ENCODE measurements around the gene PGAM5.
A peak's percentile ranks its signal among the peaks of the same experiment; 100 is the strongest.
"Not testable (repeated sequence)": the region's sequence is repeated elsewhere in the genome, so short reads cannot be mapped to it uniquely, and the experiment has no call there.

The PGAM5 gene

GRCh38 chr12:132689227-132689626, 21.4 kb upstream of the PGAM5 start:
- DNase-seq (ENCODE audit: low spot score): no peak

DNA sequence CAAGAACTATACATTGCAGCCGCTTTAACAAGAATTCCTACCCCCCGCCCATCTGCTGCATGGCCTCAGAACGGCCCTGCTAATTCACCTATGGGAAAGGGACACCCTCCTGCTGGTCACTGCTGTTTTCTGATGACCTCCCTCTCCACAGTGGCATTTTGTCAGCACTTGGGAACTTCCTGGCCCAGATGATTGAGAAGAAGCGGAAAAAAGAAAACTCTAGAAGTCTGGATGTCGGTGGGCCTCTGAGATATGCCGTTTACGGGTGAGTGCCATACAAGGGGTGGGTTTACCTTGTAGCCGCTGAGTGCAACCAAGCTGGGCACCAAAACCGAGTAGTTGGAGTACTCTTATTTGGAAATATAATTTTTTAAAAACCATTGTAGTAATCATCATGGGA, 20.5 kb upstream of the PGAM5 start:
- DNase-seq (ENCODE audit: low spot score): no peak

- not testable (repeated sequence) for DNase-seq (ENCODE audit: low spot score)
These were observed 18.6 kb upstream of the PGAM5 start for GRCh38 chr12:132692030-132692429.

- DNase-seq (ENCODE audit: low spot score): not testable (repeated sequence)
These were observed 15.8 kb upstream of the PGAM5 start for GRCh38 chr12:132694888-132695287.

- DNase-seq (ENCODE audit: low spot score): no peak
These were observed 15.2 kb upstream of the PGAM5 start for GRCh38 chr12:132695431-132695830.

GRCh38 chr12:132698341-132698740, 12.3 kb upstream of the PGAM5 start:
- DNase-seq (ENCODE audit: low spot score): no peak

DNA sequence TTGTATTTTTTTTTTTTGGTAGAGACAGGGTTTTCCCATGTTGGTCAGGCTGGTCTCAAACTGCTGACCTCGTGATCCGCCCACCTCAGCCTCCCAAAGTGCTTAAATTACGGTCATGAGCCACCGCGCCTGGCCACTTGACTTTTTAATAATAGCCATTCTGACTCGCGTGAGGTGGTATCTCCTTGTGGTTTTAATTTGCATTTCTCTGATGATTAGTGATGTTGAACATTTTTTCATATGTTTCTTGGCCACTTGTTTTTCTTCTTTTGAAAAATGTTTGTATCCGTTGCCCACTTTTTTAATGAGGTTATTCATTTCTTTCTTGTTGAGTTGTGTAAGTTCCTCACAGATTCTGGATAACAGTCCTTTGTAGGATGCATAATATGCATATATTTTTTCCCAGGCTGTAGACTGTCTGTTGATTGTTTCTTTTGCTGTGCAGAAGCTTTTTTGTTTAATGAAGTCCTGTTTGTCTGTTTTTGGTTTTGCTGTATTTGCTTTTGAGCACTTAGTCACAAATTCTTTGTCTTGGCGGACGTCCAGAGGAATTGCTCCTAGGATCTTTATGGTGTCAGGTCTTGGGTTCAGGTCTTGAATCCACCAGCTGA, 10.3 kb upstream of the PGAM5 start:
- peak; percentile 66 for DNase-seq (ENCODE audit: low spot score)

- no peak for DNase-seq (ENCODE audit: low spot score)
These were observed 8.0 kb upstream of the PGAM5 start for GRCh38 chr12:132702640-132703039.

DNA sequence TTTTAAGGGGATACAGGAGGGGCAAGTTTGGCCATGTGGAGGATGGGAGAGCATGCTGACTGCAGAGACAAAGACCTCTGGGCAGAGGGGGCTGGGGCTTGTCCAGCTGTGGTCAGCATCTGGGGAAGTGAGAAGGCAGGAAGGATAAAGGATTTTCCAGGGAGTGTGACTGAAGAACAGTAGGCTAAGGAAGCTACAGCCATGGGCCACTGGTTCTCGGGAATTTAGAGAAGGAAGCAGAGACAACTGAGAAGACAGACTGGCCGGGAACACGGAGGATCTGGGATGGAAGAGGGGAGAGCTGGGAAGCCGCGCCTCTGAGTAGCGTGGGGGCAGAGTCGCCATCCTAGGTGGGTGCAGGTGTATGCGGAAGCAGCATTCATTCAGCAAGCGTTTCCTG, 7.0 kb upstream of the PGAM5 start:
- no peak for DNase-seq (ENCODE audit: low spot score)

GRCh38 chr12:132707241-132707640, 3.4 kb upstream of the PGAM5 start:
- no peak for DNase-seq (ENCODE audit: low spot score)

DNA sequence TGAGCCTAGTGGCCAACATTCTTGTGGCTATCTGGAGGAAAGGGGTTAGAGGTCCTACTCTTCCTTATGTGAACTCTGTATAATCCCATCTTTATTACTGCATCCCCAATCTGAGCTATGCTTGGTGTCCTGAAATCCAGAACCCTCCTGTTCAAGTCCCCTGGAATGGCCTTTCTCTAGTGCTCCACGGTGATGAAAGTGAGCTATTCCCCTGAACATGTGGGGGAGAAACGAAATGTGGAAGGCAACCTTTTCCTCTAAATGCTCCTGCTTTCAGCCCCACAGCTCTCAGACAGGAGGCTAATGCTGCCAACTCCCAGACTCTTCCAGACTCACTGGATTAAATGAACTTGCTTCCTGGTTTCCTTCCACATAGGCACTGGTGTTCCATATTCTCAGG, 2.5 kb upstream of the PGAM5 start:
- DNase-seq (ENCODE audit: low spot score): no peak

DNA sequence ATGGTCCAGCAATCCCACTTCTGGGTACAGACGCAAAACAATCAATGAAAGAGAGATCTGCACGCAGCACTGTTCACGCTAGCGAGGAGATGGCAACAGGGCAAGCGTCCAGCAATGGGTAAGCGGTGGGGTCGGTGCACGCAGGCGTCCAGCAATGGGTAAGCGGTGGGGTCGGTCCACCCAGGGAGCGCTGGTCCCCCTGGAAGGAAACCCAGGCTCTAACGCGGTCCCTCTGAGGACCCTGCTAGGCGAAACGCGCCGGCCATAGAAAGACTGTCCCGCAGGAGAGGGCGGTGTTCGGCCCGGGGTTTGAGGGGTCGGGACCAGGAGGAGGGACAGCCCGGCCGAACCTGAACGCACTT, 618 bp upstream of the PGAM5 start:
- no peak for DNase-seq (ENCODE audit: low spot score)

- peak; percentile 40 for DNase-seq (ENCODE audit: low spot score)
These were observed 620 bp downstream of the PGAM5 start for GRCh38 chr12:132711080-132711843.

GRCh38 chr12:132713123-132713522, 2.5 kb downstream of the PGAM5 start:
- DNase-seq (ENCODE audit: low spot score): no peak

DNA sequence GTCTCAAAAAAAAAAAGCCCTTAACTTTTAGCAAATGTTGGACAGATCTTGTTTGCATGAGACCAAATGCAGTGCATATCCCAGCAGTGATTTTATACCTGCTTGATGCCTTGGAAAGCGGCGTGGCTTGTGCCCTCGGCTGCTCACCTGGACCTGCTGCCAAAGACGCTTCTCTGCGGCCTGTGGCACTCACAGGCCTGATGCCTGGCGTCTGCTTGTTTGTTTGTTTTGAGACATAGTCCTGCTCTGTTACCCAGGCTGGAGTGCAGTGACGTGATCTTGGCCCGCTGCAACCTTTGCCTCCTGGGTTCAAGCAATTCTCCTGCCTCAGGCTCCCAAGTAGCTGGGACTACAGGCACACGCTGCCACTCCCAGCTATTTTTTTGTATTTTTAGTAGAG, 5.2 kb downstream of the PGAM5 start:
- DNase-seq (ENCODE audit: low spot score): no peak

- DNase-seq (ENCODE audit: low spot score): no peak
These were observed 5.7 kb downstream of the PGAM5 start for GRCh38 chr12:132716356-132716755.

- no peak for DNase-seq (ENCODE audit: low spot score)
These were observed 6.4 kb downstream of the PGAM5 start for GRCh38 chr12:132717011-132717410.

DNA sequence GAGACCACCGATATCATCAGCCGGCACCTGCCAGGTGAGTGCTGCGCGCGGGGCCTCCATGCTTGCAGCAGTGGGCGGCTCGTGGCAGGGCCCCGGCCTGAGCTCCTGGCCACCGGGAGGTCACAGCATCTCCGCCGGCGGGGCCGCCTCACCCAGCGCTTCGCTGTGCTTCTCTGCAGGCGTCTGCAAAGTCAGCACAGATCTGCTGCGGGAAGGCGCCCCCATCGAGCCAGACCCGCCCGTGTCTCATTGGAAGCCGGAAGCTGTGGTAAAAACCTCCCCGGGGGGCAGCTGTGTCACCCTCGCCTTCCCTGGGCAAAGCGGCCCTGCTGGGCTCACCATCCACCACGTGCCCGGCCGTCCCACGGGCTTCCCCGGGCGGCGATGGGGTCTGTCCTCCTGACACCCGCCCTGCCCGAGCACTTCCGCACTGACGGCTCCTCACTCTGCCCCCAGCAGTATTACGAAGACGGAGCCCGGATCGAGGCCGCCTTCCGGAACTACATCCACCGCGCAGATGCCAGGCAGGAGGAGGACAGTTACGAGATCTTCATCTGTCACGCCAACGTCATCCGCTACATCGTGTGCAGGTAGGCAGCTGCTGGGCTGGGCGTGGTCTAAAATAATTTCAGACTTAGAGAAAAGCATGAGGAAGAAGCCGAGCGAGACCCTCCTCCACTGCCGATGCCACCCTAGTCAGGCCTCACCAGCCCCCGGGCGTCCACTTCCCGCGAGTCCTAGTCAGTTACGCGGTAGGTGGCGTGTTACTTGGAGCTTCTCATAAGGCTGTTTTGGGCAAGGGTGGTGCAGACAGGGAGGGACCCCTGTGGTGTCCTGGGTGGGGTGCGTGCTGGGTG, 7.1 kb downstream of the PGAM5 start:
- no peak for DNase-seq (ENCODE audit: low spot score)

DNA sequence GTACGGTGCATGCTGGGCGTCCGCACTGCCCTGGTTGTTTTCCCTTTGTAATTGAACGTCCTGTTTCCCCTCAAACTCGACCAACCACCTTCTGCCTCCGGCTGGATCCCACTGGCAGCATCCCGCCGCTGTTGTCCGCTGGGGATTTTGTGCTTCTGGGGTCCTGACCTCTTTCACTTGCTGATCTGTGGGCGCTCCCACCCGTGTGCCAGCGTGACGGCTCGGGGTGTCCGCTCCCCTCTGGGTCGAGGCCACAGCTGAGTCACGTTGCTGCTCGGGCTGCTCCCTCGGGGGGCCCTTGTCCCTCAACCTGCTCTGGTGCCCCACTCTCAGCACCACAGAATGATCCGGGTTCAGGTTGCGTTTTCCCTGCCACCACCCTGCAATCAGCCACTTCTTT, 8.0 kb downstream of the PGAM5 start:
- DNase-seq (ENCODE audit: low spot score): no peak

DNA sequence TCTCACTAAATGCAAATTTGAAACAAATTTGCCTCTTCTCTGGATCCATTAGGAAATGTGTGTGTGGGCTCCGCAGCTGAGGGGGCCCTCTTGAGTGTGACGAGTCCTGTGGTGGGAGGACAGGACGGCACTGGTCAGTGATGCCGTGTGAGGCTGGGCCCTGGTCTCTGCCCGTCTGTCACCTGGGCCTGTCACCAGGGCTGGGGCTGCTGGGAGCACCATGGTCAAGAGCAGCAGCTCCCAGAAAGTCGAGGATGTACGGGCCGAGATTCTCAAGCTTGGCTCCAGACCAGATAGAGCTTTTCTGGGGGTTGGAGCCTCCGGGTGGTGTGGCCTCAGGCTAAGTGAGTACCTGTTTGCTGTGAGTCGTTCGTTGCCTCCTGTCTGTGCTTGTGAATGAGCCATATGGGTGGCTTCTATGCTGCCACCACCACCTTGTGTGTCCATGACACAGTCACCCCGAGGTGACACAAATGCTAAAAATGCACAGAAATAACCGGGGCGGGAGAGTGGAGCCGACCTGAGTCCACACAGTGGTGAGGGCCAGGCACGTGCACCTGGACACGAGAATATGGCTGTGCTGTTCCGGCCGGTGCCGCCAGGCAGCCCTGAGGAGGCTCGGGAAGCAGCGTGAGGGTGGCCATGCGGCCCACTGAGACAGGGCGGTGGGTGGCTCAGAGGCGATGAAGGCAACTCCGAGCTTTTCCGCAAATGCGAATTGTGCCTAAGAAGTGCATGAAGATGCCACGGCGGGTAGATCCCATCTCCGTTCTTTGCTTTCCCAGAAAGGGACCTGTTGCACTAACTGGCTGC, 8.7 kb downstream of the PGAM5 start:
- no peak for DNase-seq (ENCODE audit: low spot score)

DNA sequence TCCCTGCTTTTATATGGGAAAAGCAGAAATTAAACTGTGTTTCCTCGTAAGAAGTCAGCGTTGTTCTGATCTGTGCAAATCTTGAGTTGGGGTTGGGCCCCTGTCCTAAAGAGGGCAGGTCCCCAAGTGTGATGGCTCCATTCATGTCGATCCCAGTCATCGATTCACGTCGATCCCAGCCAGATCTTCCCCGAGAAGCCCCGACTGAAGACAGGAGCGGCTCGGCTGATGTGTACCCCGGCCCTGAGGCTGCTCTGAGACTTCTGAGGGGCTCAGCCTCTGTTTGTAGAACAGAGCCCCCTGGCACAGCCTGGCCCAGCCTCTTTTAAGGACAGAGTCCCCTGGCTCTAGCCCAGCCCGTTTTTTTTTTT, 9.3 kb downstream of the PGAM5 start:
- no peak for DNase-seq (ENCODE audit: low spot score)

DNA sequence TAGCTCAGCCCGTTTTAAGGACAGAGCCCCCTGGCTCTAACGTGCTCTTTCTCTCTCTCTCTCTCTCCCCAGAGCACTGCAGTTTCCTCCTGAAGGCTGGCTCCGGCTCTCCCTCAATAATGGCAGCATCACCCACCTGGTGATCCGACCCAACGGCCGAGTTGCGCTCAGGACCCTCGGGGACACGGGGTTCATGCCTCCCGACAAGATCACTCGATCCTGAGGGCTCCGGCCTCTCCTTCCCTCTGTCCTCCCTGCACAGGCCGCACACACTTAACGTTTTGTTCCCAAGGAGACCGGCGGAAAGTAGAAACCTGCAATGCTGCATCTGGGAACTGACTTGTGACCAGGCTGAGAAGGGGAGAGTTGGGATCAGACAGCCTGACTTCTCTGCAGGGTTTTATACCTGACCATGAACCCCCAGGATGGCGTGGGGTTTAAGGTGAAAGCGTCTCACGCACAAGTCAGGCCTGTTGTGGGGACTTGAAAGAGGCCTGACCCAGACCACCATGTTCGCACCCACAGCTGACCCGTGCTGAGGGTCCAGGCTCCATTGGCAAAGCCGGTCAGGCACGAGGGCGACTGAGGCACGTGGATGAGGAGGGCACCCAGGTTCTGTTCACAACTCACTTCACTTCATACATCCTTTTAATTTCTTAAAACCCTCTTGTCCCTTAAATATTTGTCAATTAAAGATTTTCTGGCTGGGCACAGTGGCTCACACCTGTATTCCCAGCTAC, 10.1 kb downstream of the PGAM5 start:
- DNase-seq (ENCODE audit: low spot score): no peak
